Inflammatory macrophage treated with lipopolysaccharide for 1 hour (primary cell): Measurements from ENCODE around the gene ANTXRL.
"Not testable (repeated sequence)": the region's sequence is repeated elsewhere in the genome, so short reads cannot be mapped to it uniquely, and the experiment has no call there.

Source experiments
- DNase-seq, 2 donors: peaks; one replicate each; pipeline ENCODE4 v3.0.0-alpha.2; 2020 to 2022

Gene ANTXRL

GRCh38 chr10:46277840-46278239 lies 9.0 kb upstream of the ANTXRL start:
- DNase-seq: no peak

DNA sequence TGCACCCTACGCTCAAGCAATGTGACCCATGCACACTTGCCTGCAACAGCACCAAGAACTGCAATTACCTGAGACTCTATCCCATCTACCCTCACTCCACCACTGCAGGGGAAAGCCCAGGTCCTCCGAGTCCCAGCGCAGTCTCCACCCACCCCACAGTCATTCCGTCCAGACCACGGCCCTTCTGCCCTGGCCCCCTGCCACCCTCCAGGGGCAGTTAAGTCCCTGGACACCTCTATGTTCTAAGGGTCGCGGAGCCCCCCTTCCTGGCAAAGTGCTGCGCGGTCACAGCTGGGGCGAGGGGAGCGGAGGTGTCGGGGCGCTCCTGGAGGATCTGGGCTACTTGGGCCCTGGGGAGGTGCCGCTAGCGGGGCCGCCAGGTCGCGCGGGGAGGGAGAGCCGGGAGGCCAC lies 4.4 kb upstream of the ANTXRL start:
- DNase-seq: not testable (repeated sequence)

DNA sequence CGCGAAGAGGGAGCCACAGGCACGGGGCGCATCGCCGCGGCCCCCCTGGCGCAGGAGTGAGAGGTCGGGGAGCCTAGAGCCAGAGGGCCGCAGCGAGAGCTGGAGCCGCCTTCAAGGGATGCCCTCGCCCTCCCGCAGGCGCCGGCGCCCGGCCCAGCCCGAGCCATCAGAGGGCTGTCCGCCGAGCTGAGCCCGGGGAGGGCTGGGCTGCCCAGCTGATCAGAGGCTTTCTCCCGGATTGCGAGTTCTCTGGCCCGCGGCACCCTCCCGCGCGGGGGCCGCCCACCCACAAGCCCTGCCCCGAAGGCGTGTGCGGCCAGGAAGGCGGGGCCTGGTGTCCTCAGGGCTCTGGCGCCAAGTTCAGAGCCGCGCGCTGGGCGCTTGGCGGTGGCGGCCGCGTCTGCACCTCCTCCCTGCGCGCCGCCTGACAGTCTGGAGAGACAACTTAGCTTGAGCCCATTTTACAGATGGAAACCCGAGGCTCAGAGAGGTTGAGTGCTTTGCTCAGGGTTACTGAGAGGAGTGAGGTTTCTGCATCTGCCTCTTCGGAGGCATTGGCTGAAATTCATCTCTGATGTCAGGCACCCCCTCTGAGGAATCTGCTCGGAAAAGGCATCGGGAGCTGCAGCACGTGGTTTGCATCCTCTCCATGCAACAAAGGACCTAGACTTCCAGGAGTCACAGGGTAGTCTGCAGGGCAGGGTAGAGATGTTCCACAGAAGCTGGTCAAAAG lies 3.8 kb upstream of the ANTXRL start:
- peak; percentile 71 to 81 for DNase-seq

GRCh38 chr10:46283580-46284285 lies 3.1 kb upstream of the ANTXRL start:
- no peak for DNase-seq

- peak; percentile 72 to 83 for DNase-seq
Measured at GRCh38 chr10:46284286-46285229, 2.2 kb upstream of the ANTXRL start.

GRCh38 chr10:46285300-46285699 lies 1.5 kb upstream of the ANTXRL start:
- DNase-seq: no peak

DNA sequence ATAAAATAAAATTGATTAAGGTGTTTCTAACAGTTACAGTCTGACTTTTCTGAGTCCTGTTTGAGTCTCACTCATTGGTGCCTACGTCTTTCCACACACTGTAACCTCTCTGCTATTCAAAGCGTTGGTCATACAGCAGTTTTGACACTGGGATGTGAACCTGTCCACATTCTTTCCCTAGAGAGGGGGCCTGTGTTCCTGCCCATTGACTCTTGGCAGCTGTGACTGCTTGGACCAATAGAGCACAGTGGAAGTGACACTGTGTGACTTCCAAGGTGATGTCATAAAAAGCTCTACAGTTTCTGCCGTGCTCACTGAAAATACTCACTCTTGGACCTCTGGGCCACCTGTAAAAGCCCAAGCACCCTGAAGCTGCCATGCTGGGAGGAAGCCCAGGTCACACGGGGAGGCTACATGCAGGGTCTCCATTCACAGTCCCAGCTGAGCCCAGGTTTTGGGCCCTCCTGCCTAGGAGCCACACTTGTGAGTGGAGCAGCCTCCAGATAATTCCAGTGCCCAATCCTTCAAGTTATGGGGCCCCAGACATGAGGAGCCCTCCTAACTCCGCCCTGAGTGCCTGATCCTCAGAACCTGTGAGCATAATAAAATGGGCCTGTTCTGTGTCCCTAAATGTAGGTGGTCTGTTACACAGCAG lies 704 bp upstream of the ANTXRL start:
- DNase-seq: no peak

DNA sequence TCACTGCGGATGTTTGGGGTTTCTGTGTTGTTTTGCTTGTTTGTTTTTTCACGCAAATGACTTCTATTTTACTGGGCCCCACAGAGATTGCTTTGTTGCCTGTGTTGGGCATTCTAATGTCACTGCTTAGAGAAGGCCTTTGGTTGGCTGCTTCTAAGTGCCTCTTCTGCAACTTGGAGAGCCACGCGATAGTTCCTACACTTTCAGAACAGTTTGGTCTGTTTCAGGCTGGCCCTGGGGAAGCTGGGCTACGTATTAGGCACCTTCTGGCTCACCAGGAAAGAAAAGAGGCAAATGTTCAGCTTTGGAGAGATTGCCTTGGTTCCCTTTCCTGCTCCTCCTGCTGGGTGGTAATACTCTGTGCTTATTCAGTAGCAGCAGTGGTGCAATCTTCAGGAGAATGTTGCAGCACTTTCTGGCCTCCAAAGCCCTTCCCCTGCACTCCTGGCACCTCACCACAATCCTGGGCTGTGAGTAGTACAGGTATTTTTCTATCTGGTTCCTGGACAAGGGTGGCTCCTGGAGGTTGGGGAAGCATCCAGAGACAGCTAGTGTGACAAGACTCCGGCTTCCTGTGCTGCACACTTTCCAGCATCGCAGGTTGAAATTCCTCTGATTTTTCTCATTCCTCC lies 1.2 kb downstream of the ANTXRL start:
- DNase-seq: no peak

GRCh38 chr10:46288601-46289206 lies 1.9 kb downstream of the ANTXRL start:
- no peak for DNase-seq

DNA sequence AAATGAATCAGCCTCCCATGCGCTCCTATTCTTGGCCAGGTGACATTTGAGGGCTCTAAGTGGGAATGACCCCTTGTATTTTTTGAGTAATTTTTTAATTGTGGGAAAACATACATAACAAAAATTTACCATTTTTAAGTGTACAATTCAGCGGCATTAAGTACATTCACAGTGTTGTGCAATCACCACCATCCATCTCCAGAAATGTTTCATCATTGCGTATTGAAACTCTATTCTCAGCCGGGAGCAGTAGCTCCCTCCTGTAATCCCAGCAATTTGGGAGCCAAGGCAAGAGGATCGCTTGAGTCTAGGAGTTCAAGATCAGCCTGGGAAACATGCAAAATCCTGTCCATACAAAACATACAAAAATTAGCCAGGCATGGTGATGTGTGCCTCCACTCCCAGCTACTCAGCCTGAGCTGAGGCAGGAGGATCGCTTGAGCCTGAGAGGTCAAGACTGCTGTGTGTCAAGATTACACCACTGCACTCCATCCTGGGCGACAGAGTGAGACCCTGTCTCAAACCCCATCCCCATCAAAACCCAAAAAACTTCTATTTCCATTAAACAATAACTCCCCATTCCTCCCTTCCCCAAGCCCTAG lies 2.5 kb downstream of the ANTXRL start:
- peak in 1 of 2 donors; percentile 26 for DNase-seq

- no peak for DNase-seq
Measured at GRCh38 chr10:46290101-46290886, 3.5 kb downstream of the ANTXRL start.

DNA sequence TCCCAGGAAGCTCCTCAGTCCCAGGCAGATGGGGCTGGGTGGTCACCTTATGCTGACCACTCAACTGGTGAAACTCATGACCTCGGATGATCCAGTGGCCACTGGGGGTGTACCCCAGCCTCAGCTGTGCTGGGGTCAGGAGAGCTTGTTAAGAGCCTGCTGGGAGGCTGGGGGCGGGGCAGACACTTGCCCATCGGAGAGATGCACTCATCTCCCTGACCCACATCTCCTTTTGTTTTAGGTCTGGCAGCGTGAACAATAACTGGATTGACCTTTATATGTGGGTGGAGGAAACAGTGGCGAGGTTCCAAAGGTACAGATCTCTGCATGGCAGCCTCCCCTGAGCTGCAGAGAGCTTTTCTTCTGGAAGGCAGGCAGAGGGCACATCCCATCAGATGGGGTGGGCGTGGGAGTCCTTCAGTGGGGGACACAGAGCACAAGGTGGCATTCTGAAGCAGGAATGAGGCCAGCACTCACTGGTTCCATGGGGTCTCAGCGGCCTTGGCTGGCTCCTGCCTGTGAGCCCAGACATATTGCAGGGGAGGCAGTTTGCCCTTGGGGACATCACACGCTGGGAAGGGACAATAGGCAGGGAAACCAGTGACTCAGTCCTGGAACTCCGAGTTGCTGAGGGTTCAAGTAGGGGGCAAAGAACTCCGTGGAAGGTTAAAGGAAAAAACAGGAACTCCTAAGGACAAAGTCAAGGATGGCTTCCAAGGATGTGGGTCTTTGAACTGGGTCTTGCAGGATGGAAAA lies 5.2 kb downstream of the ANTXRL start:
- no peak for DNase-seq

DNA sequence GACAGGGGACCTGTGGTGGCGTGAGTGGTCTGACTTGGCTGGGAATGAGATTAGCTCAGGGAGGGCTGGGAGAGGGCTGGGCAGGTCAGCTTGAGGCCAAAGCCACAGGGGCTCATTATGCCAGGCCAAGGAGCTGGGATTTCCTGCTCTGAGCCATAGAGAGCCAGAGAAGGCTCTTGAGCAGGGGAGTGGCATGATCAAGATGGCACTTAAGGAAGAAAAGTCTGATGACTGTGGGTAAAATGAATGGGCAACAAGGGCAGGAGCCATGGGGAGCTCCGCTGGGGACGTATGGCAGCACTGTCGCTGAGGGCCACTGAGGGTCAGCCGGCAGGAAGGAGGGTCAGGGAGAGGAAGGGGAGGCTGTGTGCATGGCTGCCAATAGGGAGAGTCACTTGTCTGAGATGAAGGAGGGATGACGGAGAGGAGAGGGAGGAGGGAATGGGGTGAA lies 5.8 kb downstream of the ANTXRL start:
- no peak for DNase-seq

DNA sequence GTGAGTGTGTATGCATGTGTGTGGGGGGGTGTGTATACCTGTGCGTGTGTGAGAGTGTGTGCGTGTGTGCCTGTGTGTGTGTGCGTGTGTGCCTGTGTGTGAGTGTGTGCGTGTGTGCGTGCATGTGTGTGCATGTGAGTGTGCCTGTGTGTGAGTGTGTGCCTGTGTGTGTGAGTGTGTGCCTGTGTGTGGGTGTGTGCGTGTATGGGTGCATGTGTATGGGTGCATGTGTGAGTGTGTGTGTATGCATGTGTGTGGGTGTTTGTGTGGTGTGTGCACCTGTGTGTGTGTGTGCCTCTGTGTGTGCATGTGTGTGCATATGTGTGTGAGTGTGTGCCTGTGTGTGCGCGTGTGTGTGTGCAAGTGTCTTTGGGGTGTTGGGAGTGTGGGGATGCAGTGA lies 6.4 kb downstream of the ANTXRL start:
- DNase-seq: no peak

- DNase-seq: no peak
Measured at GRCh38 chr10:46293832-46294640, 7.2 kb downstream of the ANTXRL start.

- DNase-seq: no peak
Measured at GRCh38 chr10:46294641-46295220, 7.9 kb downstream of the ANTXRL start.

GRCh38 chr10:46295350-46296010 lies 8.7 kb downstream of the ANTXRL start:
- not testable (repeated sequence) for DNase-seq

DNA sequence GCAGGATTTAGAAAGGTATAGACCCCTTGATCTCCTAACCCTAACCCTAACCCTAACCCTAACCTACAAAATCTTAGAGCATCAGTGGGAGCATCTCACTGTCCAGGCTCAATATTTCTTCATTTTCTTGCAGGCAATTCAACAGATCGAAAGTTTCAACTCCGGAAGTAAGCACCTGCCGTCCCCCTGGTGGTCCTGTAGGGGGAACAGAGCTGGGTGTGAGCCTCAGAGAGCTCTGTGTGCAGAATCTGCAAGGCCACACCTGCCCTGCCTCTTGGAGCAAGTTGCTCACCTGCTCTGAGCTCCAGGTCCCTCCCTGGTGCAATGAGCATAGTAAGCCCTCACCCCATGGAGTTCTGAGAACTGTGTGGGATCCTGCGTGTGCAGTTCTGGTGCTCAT lies 9.3 kb downstream of the ANTXRL start:
- DNase-seq: not testable (repeated sequence)
